WTC11 (cell line): ENCODE data around the gene ERBB4. TPM values are rescaled to one million over a fixed set of nuclear protein-coding genes. Genes with fewer than 3 reads are reported as not detected.

Experiments used
- ATAC-seq: fragments of 200-7000 bp; cut with Tn5 transposase; 2 replicates; pipeline ENCODE4 v1.10.0; 2021; ENCODE audit warnings: mild to moderate bottlenecking, moderate library complexity
- CTCF ChIA-PET: fragments of 300-600 bp; sonication (Branson Sonifier 250); formaldehyde crosslinking; loops from one replicate; lab custom pipeline; 2021; ENCODE audit warnings: antibody characterized with exemption; lab: Charles Lee
- POLR2A ChIA-PET: fragments of 350-600 bp; sonication (Branson Sonifier 250); formaldehyde crosslinking; loops from one replicate; lab custom pipeline; 2021; ENCODE audit warnings: antibody characterized with exemption; lab: Charles Lee
- DNase-seq: peaks from one replicate; pipeline ENCODE4 v3.0.0; 2021; ENCODE audit warnings: low spot score
- H3K27ac Mint-ChIP-seq: 2 replicates; pipeline ENCODE4 v1.8.0; 2021; ENCODE audit warnings: mixed read lengths
- H3K27me3 Mint-ChIP-seq: 2 replicates; pipeline ENCODE4 v1.8.0; 2021; ENCODE audit warnings: low read depth, mild to moderate bottlenecking, moderate library complexity, mixed read lengths
- H3K36me3 Mint-ChIP-seq: 2 replicates; pipeline ENCODE4 v1.8.0; 2021; ENCODE audit warnings: mixed read lengths
- H3K4me1 Mint-ChIP-seq: 2 replicates; pipeline ENCODE4 v1.8.0; 2022; ENCODE audit warnings: mixed read lengths
- H3K4me3 Mint-ChIP-seq: 2 replicates; pipeline ENCODE4 v1.8.0; 2021; ENCODE audit warnings: mild to moderate bottlenecking, moderate library complexity, mixed read lengths
- H3K9me3 Mint-ChIP-seq: 2 replicates; pipeline ENCODE4 v1.8.0; 2021; ENCODE audit warnings: mixed read lengths
- ATF1 ChIP-seq: sonication (generic); formaldehyde crosslinking; IDR thresholded peaks from 2 replicates; pipeline ENCODE4 v1.8.1; 2023; ENCODE audit warnings: mild to moderate bottlenecking, moderate library complexity, missing genetic modification reagents
- ATF2 ChIP-seq: sonication (generic); formaldehyde crosslinking; IDR thresholded peaks from 2 replicates; pipeline ENCODE4 v1.8.1; 2022; ENCODE audit warnings: low read depth, missing genetic modification reagents, borderline replicate concordance
- ATF6 ChIP-seq: sonication (generic); formaldehyde crosslinking; IDR thresholded peaks from 2 replicates; pipeline ENCODE4 v1.8.1; 2023; ENCODE audit warnings: mild to moderate bottlenecking, missing genetic modification reagents
- CBFB ChIP-seq: sonication (generic); formaldehyde crosslinking; IDR thresholded peaks from 2 replicates; pipeline ENCODE4 v1.8.1; 2022; ENCODE audit warnings: mild to moderate bottlenecking, low read depth, missing genetic modification reagents
- GTF2I ChIP-seq: fragments of 250-450 bp; sonication (Bioruptor Pico); conservative IDR thresholded peaks from 2 replicates; pipeline ENCODE4 v1.4.0; 2021; ENCODE audit warnings: mild to moderate bottlenecking
- KAT7 ChIP-seq: sonication (generic); formaldehyde crosslinking; IDR thresholded peaks from 2 replicates; pipeline ENCODE4 v1.8.1; 2023; ENCODE audit warnings: missing genetic modification reagents, mild to moderate bottlenecking, borderline replicate concordance
- MLX ChIP-seq: sonication (generic); formaldehyde crosslinking; IDR thresholded peaks from 2 replicates; pipeline ENCODE4 v1.8.1; 2023; ENCODE audit warnings: mild to moderate bottlenecking, missing genetic modification reagents, moderate library complexity
- MYBL2 ChIP-seq: sonication (generic); formaldehyde crosslinking; IDR thresholded peaks from 2 replicates; pipeline ENCODE4 v1.8.1; 2023; ENCODE audit warnings: mild to moderate bottlenecking, moderate library complexity, missing genetic modification reagents
- NR2C2 ChIP-seq: sonication (generic); formaldehyde crosslinking; IDR thresholded peaks from 2 replicates; pipeline ENCODE4 v1.8.0; 2022; ENCODE audit warnings: mild to moderate bottlenecking, missing genetic modification reagents
- PRDM15 ChIP-seq: sonication (generic); formaldehyde crosslinking; IDR thresholded peaks from 2 replicates; pipeline ENCODE4 v1.8.0; 2022; ENCODE audit warnings: missing genetic modification reagents
- RELA ChIP-seq: sonication (generic); formaldehyde crosslinking; IDR thresholded peaks from 2 replicates; pipeline ENCODE4 v1.8.1; 2022; ENCODE audit warnings: missing genetic modification reagents, mild to moderate bottlenecking, borderline replicate concordance
- SOX15 ChIP-seq: fragments of 250-450 bp; sonication (Bioruptor Pico); IDR thresholded peaks from 2 replicates; pipeline ENCODE4 v1.9.0; 2021; ENCODE audit warnings: mild to moderate bottlenecking
- SP1 ChIP-seq: sonication (generic); formaldehyde crosslinking; conservative IDR thresholded peaks from 2 replicates; pipeline ENCODE4 v1.8.1; 2022; ENCODE audit warnings: missing genetic modification reagents
- TEAD1 ChIP-seq: sonication (generic); formaldehyde crosslinking; IDR thresholded peaks from 2 replicates; pipeline ENCODE4 v1.8.0; 2022; ENCODE audit warnings: mild to moderate bottlenecking, missing genetic modification reagents
- ZMAT4 ChIP-seq: fragments of 250-450 bp; sonication (Bioruptor Pico); IDR thresholded peaks from 2 replicates; pipeline ENCODE4 v1.9.0; 2021; ENCODE audit warnings: mild to moderate bottlenecking
- ZNF219 ChIP-seq: sonication (generic); formaldehyde crosslinking; IDR thresholded peaks from 2 replicates; pipeline ENCODE4 v1.8.0; 2023; ENCODE audit warnings: missing genetic modification reagents, mild to moderate bottlenecking, borderline replicate concordance
- ZNF232 ChIP-seq: sonication (generic); formaldehyde crosslinking; IDR thresholded peaks from 2 replicates; pipeline ENCODE4 v1.8.0; 2022; ENCODE audit warnings: mild to moderate bottlenecking, missing genetic modification reagents
- ZNF423 ChIP-seq: fragments of 250-450 bp; sonication (Bioruptor Pico); IDR thresholded peaks from 2 replicates; pipeline ENCODE4 v2.1.2; 2022; ENCODE audit warnings: mild to moderate bottlenecking, moderate library complexity
- ZNF425 ChIP-seq: fragments of 250-450 bp; sonication (Bioruptor Pico); conservative IDR thresholded peaks from 2 replicates; pipeline ENCODE4 v1.9.0; 2021; ENCODE audit warnings: mild to moderate bottlenecking
- ZNF671 ChIP-seq: fragments of 250-450 bp; sonication (Bioruptor Pico); IDR thresholded peaks from 2 replicates; pipeline ENCODE4 v1.8.0; 2021; ENCODE audit warnings: mild to moderate bottlenecking
- ZSCAN18 ChIP-seq: fragments of 250-450 bp; sonication (Bioruptor Pico); IDR thresholded peaks from 2 replicates; pipeline ENCODE4 v2.1.2; 2022; ENCODE audit warnings: mild to moderate bottlenecking, moderate library complexity
- total RNA-seq: library from RNA; stranded (reverse); gene quantifications from 3 replicates; pipeline ENCODE4 v1.2.3, GENCODE V29; 2021

ERBB4 gene
- total RNA-seq, 1 experiment from 2014 or later = 1.6 TPM

- TF ChIP-seq ATF6 (no peak), RELA (no peak), SOX15 (CRISPR knock-in tag) (no peak)
Measured at GRCh38 chr2:212344131-212344530, 194.5 kb downstream of the ERBB4 start (continued).

GRCh38 chr2:212343167-212343566 lies 195.4 kb downstream of the ERBB4 start:
- no peak for TF ChIP-seq ZSCAN18
- no peak for TF ChIP-seq ATF1 (CRISPR knock-in tag)
- TF ChIP-seq TEAD1 (CRISPR knock-in tag) = no peak
- no peak for TF ChIP-seq PRDM15 (CRISPR knock-in tag)
- no peak for TF ChIP-seq KAT7 (CRISPR knock-in tag)
- no peak for TF ChIP-seq ZNF425 (CRISPR knock-in tag)
- no peak for TF ChIP-seq ZNF671
- TF ChIP-seq NR2C2 = no peak
- no peak for TF ChIP-seq MLX (CRISPR knock-in tag)
- no peak for TF ChIP-seq GTF2I (CRISPR knock-in tag)
- no peak for TF ChIP-seq ZNF423
- TF ChIP-seq MYBL2 (CRISPR knock-in tag) = no peak
- TF ChIP-seq ATF2 (CRISPR knock-in tag) = no peak
- TF ChIP-seq ZMAT4 = no peak
- TF ChIP-seq ZNF232 (CRISPR knock-in tag) = no peak
- TF ChIP-seq SP1 (CRISPR knock-in tag) = no peak
- no peak for TF ChIP-seq ZNF219 (CRISPR knock-in tag)
- no peak for TF ChIP-seq CBFB (CRISPR knock-in tag)
- Mint-ChIP-seq H3K36me3 (no peaks in the 10 kb centered on the region), H3K27me3 (no peaks in the 10 kb centered on the region), H3K4me1 (peaks cover 5% of the 10 kb centered on the region), H3K27ac (no peak overlapping the region), H3K4me3 (no peak overlapping the region), H3K9me3 (peaks cover 4% of the 10 kb centered on the region; the same call in 1 of the 2 replicates)
- ATAC-seq (no peak), DNase-seq (no peak)
- ChIA-PET POLR2A (no interaction called here), CTCF (no interaction called here)
